A549 (cell line): ENCODE data around the gene ZKSCAN1. TPM values are rescaled to one million over a fixed set of nuclear protein-coding genes. Genes with fewer than 3 reads are reported as not detected.

Experiments
- ATAC-seq, 2 experiments: fragments of 200-7000 bp in 1 of 2; fragments of >200 bp in 1 of 2; cut with Nextera tagmentation in 1 of 2; cut with Tn5 transposase in 1 of 2; 3 replicates each; pipeline versions ENCODE4 v1.8.0 to v1.9.1; 2018 to 2020; ENCODE audit warnings: mild to moderate bottlenecking in 1 of 2, moderate library complexity in 1 of 2
- CTCF ChIA-PET: fragments of 300-600 bp; sonication (Branson Sonifier 250); formaldehyde crosslinking; extraction: SDS; loops from one replicate; lab custom pipeline; 2021; ENCODE audit warnings: antibody characterized with exemption, inconsistent platforms; lab: Yijun Ruan, JAX
- POLR2A ChIA-PET: fragments of 350-600 bp; formaldehyde crosslinking; extraction: SDS; loops from one replicate; lab custom pipeline; 2021; ENCODE audit warnings: antibody characterized with exemption, inconsistent platforms; lab: Yijun Ruan, JAX
- DNase-seq, 2 experiments: peaks; one replicate each; pipeline versions ENCODE4 v3.0.0 to v3.0.0-alpha.2; 2011 to 2016; ENCODE audit warnings: low read depth in 1 of 2, low spot score in 1 of 2
- FAIRE-seq: peaks from 2 replicates; lab custom pipeline; 2011; peaks lifted over from hg19 to GRCh38; lab: Jason Lieb, UNC
- H3K27ac ChIP-seq, 2 experiments: fragments of >200 bp; sonication (Bioruptor Twin); formaldehyde crosslinking; 3 replicates each; pipeline ENCODE4 v1.5.1; 2016 to 2017
- H3K4me1 ChIP-seq: fragments of >200 bp; sonication (Bioruptor Twin); formaldehyde crosslinking; 3 replicates; pipeline ENCODE4 v1.6.1; 2016
- H3K4me2 ChIP-seq: fragments of >200 bp; sonication (Bioruptor Twin); formaldehyde crosslinking; 3 replicates; pipeline ENCODE4 v1.6.1; 2016
- H3K4me3 ChIP-seq: fragments of >200 bp; sonication (Bioruptor Twin); formaldehyde crosslinking; 3 replicates; pipeline ENCODE4 v1.5.1; 2016
- H3K9me3 ChIP-seq: fragments of >200 bp; sonication (Bioruptor Twin); formaldehyde crosslinking; 3 replicates; pipeline ENCODE4 v1.6.1; 2016
- CHD2 ChIP-seq: fragments of 150-350 bp; IDR thresholded peaks from 2 replicates; pipeline ENCODE4 v1.6.1; 2014; ENCODE audit warnings: low read length; ENCODE audit not compliant: partially characterized antibody
- E2F6 ChIP-seq: IDR thresholded peaks from 2 replicates; pipeline ENCODE4 v1.6.1; 2012; ENCODE audit warnings: low read depth, borderline replicate concordance
- EP300 ChIP-seq, 2 experiments: fragments of >200 bp; sonication (Bioruptor Twin); formaldehyde crosslinking; IDR thresholded peaks; 2 replicates in 1 of 2; 3 replicates in 1 of 2; pipeline ENCODE4 v1.6.1; 2016 to 2017
- FOSL2 ChIP-seq, 2 experiments: fragments of 450-650 bp in 1 of 2; fragments of >200 bp in 1 of 2; sonication (Bioruptor Twin) in 1 of 2; formaldehyde crosslinking; IDR thresholded peaks; 2 replicates each; pipeline versions ENCODE4 v1.5.0 to v1.6.1; 2016 to 2020; ENCODE audit warnings: mild to moderate bottlenecking in 1 of 2, moderate library complexity in 1 of 2
- HES2 ChIP-seq: fragments of >200 bp; sonication (Bioruptor Twin); formaldehyde crosslinking; IDR thresholded peaks from 2 replicates; pipeline ENCODE4 v1.6.1; 2016
- HEYL ChIP-seq: fragments of 250-450 bp; sonication (Bioruptor Pico); IDR thresholded peaks from 2 replicates; pipeline ENCODE4 v1.8.0; 2021; ENCODE audit warnings: mild to moderate bottlenecking, moderate library complexity
- HMGXB4 ChIP-seq: fragments of 250-450 bp; sonication (Bioruptor Pico); IDR thresholded peaks from 2 replicates; pipeline ENCODE4 v1.5.0; 2021; ENCODE audit warnings: mild to moderate bottlenecking, moderate library complexity, borderline replicate concordance
- HOXB5 ChIP-seq: fragments of 250-450 bp; sonication (Bioruptor Pico); IDR thresholded peaks from 2 replicates; pipeline ENCODE4 v1.5.0; 2020; ENCODE audit warnings: mild to moderate bottlenecking, moderate library complexity
- JUN ChIP-seq, 2 experiments: fragments of >200 bp; sonication (Bioruptor Twin); formaldehyde crosslinking; IDR thresholded peaks; 2 replicates in 1 of 2; 3 replicates in 1 of 2; pipeline ENCODE4 v1.6.1; 2016 to 2017
- MAX ChIP-seq: IDR thresholded peaks from 2 replicates; pipeline ENCODE4 v1.6.1; 2012
- NFE2L2 ChIP-seq: fragments of 150-350 bp; conservative IDR thresholded peaks from 2 replicates; pipeline ENCODE4 v1.6.1; 2014; ENCODE audit warnings: low read length
- NPAS2 ChIP-seq: fragments of 250-450 bp; sonication (Bioruptor Pico); IDR thresholded peaks from 2 replicates; pipeline ENCODE4 v1.8.0; 2022; ENCODE audit warnings: mild to moderate bottlenecking, moderate library complexity, borderline replicate concordance
- NR3C1 ChIP-seq: fragments of >200 bp; sonication (Bioruptor Twin); formaldehyde crosslinking; IDR thresholded peaks from 3 replicates; pipeline ENCODE4 v1.6.1; 2017
- RARB ChIP-seq: fragments of 250-450 bp; sonication (Bioruptor Pico); IDR thresholded peaks from 2 replicates; pipeline ENCODE4 v1.8.0; 2021; ENCODE audit warnings: mild to moderate bottlenecking, moderate library complexity
- RFX5 ChIP-seq: fragments of 450-650 bp; IDR thresholded peaks from 2 replicates; pipeline ENCODE4 v1.7.1; 2014; ENCODE audit warnings: antibody characterized with exemption, mild to moderate bottlenecking, moderate library complexity
- SMC3 ChIP-seq: fragments of >200 bp; sonication (Bioruptor Twin); formaldehyde crosslinking; IDR thresholded peaks from 3 replicates; pipeline ENCODE4 v1.6.1; 2018; ENCODE audit warnings: inconsistent platforms
- TP53 ChIP-seq: fragments of 250-450 bp; sonication (Bioruptor Pico); IDR thresholded peaks from 2 replicates; pipeline ENCODE4 v1.5.0; 2021; ENCODE audit warnings: mild to moderate bottlenecking, moderate library complexity
- ZNF302 ChIP-seq: fragments of 250-450 bp; sonication (Bioruptor Pico); IDR thresholded peaks from 2 replicates; pipeline ENCODE4 v1.9.0; 2021; ENCODE audit warnings: inconsistent platforms, mild to moderate bottlenecking, moderate library complexity
- ZSCAN20 ChIP-seq: fragments of 250-450 bp; sonication (Bioruptor Pico); IDR thresholded peaks from 2 replicates; pipeline ENCODE4 v1.8.0; 2022; ENCODE audit warnings: mild to moderate bottlenecking, moderate library complexity
- WGBS: methylation state at CpG from one replicate; pipeline ENCODE4 v1.1.6; 2017; ENCODE audit errors: missing lambda C conversion rate; 5-methylcytosine and 5-hydroxymethylcytosine counted together
- polyA plus RNA-seq, 4 experiments: library from polyadenylated mRNA; depleted of rRNA in 3 of 4; stranded (reverse); fragments of >200 nt; fragmentation: RNase III in 1 of 4; extraction: RNeasy Plus Mini Kit Qiagen cat#74134 plus additional on column Dnase treatment in 1 of 4; gene quantifications; 2 replicates in 3 of 4; 3 replicates in 1 of 4; pipeline ENCODE4 v1.2.3, GENCODE V29; 2011 to 2017

Gene ZKSCAN1
- polyA plus RNA-seq, 2 of the 4 experiments (the other 2 are of a cell fraction) = 11.4 to 23.9 TPM

- TF ChIP-seq HMGXB4 = peak; percentile 87
- TF ChIP-seq HEYL (CRISPR knock-in tag) = peak; percentile 76; the same call in 1 of the 2 replicates
- peak; percentile 94 for TF ChIP-seq ZSCAN20 (CRISPR knock-in tag)
- TF ChIP-seq SMC3 = 0 out of 3 replicates have a peak, but pooled peaks have one; percentile 9
- peak; percentile 95 for TF ChIP-seq TP53
- peak; percentile 87 to 96 for TF ChIP-seq JUN (IDR thresholded peaks at IDR 0.05)
- peak; percentile 85 for TF ChIP-seq NPAS2 (CRISPR knock-in tag)
- no peak for TF ChIP-seq NFE2L2
- no peak for TF ChIP-seq HES2
- TF ChIP-seq CHD2 = no peak
- no peak for TF ChIP-seq NR3C1
- TF ChIP-seq EP300 (IDR thresholded peaks at IDR 0.05) = no peak
- no peak for TF ChIP-seq RFX5
- no peak for TF ChIP-seq FOSL2 (IDR thresholded peaks at IDR 0.05)
- peak; percentile 40; the same call in 1 of the 2 replicates for TF ChIP-seq FOSL2 (CRISPR knock-in tag; IDR thresholded peaks at IDR 0.05)
- TF ChIP-seq MAX = peak; percentile 98
- TF ChIP-seq HOXB5 (CRISPR knock-in tag) = peak; percentile 97
- TF ChIP-seq E2F6 = peak; percentile 96
- peak; percentile 90 for TF ChIP-seq ZNF302 (CRISPR knock-in tag)
Observed at GRCh38 chr7:100088621-100089457, 73.4 kb downstream of the ZKSCAN1 start, which contains the start of gene COPS6 (continued).

- 5% methylated on average over 7 of the region's 7 CpGs for WGBS
- TF ChIP-seq FOSL2 (IDR thresholded peaks at IDR 0.05) = no peak
- 0 out of 2 replicates have a peak, but pooled peaks have one; percentile 40 for TF ChIP-seq FOSL2 (CRISPR knock-in tag; IDR thresholded peaks at IDR 0.05)
- no peak for TF ChIP-seq RARB
- ATAC-seq (no peak; a peak in 1 of 6 replicates), DNase-seq (no peak), FAIRE-seq (no peak)
- Histone ChIP-seq H3K4me3 (peak overlapping the region; percentile 69), H3K4me2 (peak overlapping the region; percentile 86), H3K9me3 (no peaks in the 10 kb centered on the region), H3K27ac (peak overlapping the region; percentile 88 to 94), H3K4me1 (peaks cover 14% of the 10 kb centered on the region)
- POLR2A ChIA-PET = interaction anchor here (0.6 to 4.8 kb wide), 2 partner anchors 12 to 37 kb away, joined by 3 to 46 read pairs; partner anchors contain the start of genes AP4M1 and MCM7
- CTCF ChIA-PET = interaction anchor here (0.7 to 1.5 kb wide), 5 partner anchors 9 to 61 kb away, joined by 3 to 5 read pairs (median 3); partner anchors contain the start of genes AP4M1 and MCM7
Observed at GRCh38 chr7:100089458-100090196, 74.2 kb downstream of the ZKSCAN1 start.
